Endodermal cell (in vitro differentiated cells): Measurements from ENCODE around the gene KRTAP10-7. TPM values are rescaled to one million over a fixed set of nuclear protein-coding genes. Genes with fewer than 3 reads are reported as not detected.

Experiments used
- DNase-seq: peaks from one replicate; pipeline ENCODE4 v3.0.0-alpha.2; 2017
- H3K27ac ChIP-seq: 2 replicates; pipeline ENCODE4 v1.5.1; 2013; ENCODE audit warnings: mild to moderate bottlenecking, low read depth, low read length, moderate library complexity
- H3K27me3 ChIP-seq: 2 replicates; pipeline ENCODE4 v1.6.1; 2013; ENCODE audit warnings: mild to moderate bottlenecking, low read length, moderate library complexity; ENCODE audit not compliant: insufficient read depth, control insufficient read depth, poor library complexity, severe bottlenecking
- H3K36me3 ChIP-seq: 2 replicates; pipeline ENCODE4 v1.7.0; 2013; ENCODE audit warnings: mild to moderate bottlenecking, low read length, moderate library complexity; ENCODE audit not compliant: control insufficient read depth, insufficient read depth
- H3K4me1 ChIP-seq: one replicate; pipeline ENCODE4 v1.7.0; 2013; ENCODE audit warnings: low read length; ENCODE audit not compliant: control insufficient read depth, insufficient read depth
- H3K4me3 ChIP-seq: 2 replicates; pipeline ENCODE4 v1.5.1; 2013; ENCODE audit warnings: mild to moderate bottlenecking, low read length, moderate library complexity
- H3K9ac ChIP-seq: 2 replicates; pipeline ENCODE4 v1.6.1; 2013; ENCODE audit warnings: mild to moderate bottlenecking, low read length, moderate library complexity; ENCODE audit not compliant: poor library complexity, severe bottlenecking; ENCODE audit errors: extremely low read depth
- H3K9me3 ChIP-seq: 2 replicates; pipeline ENCODE4 v1.6.1; 2013; ENCODE audit warnings: mild to moderate bottlenecking, low read length, moderate library complexity; ENCODE audit not compliant: control insufficient read depth
- H3K27ac Mint-ChIP-seq: 2 replicates; pipeline ENCODE4 v1.8.0; 2020; ENCODE audit warnings: mixed read lengths
- H3K27me3 Mint-ChIP-seq: 2 replicates; pipeline ENCODE4 v1.8.0; 2021; ENCODE audit warnings: mild to moderate bottlenecking, mixed read lengths; ENCODE audit not compliant: insufficient read depth
- H3K36me3 Mint-ChIP-seq: 2 replicates; pipeline ENCODE4 v1.8.0; 2020; ENCODE audit warnings: low read depth, mixed read lengths
- H3K4me1 Mint-ChIP-seq: 2 replicates; pipeline ENCODE4 v1.8.0; 2020; ENCODE audit warnings: mixed read lengths
- H3K4me3 Mint-ChIP-seq: 2 replicates; pipeline ENCODE4 v1.8.0; 2020; ENCODE audit warnings: mild to moderate bottlenecking, moderate library complexity, mixed read lengths
- H3K9me3 Mint-ChIP-seq: 2 replicates; pipeline ENCODE4 v1.8.0; 2020; ENCODE audit warnings: mild to moderate bottlenecking, mixed read lengths
- CTCF ChIP-seq: fragments of 200-600 bp; sonication (generic); conservative IDR thresholded peaks from 2 replicates; pipeline ENCODE4 v1.5.0; 2021; ENCODE audit warnings: antibody characterized with exemption, mild to moderate bottlenecking
- WGBS, 2 experiments: methylation state at CpG; one replicate each; pipeline versions ENCODE4 v1.1.5 to v1.1.7; 2013; ENCODE audit warnings: missing lambda C conversion rate in 2 of 2, mixed read lengths in 1 of 2; ENCODE audit not compliant: insufficient coverage in 1 of 2, insufficient read length in 1 of 2; 5-methylcytosine and 5-hydroxymethylcytosine counted together
- total RNA-seq, 2 donors: library from RNA; stranded (reverse); fragmentation: NEBNext Ultra II Directional in 1 of 2; extraction: Animal tissue kit (Norgen Biotek cat#: 25700) in 1 of 2; gene quantifications; 2 replicates in 1 of 2; 3 replicates in 1 of 2; pipeline ENCODE4 v1.2.1, GENCODE V29; 2021

Gene KRTAP10-7
- total RNA-seq, 2 donors from 2014 or later, result not detected

DNA sequence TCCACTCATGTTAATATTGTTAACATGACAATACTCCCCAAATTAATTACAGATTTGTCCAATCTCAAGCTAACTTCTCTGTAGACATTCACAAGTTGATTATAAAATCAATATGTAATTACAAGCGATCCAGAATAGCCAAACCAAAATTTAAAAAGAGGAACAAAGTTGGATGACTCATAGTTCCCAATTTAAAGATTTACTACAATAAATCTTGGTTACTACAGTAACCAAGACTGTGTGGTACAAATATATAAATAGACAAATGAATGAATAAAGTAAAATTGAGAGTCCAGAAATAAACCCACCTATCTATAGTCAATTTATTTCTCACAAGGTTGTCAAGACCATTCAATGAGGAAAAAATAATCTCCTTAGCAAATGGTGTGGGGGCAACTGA, 34.0 kb upstream of the KRTAP10-7 start:
- no peak for DNase-seq
- Histone ChIP-seq H3K4me3 (no peak overlapping the region), H3K4me1 (no peaks in the 10 kb centered on the region), H3K27me3 (no peaks in the 10 kb centered on the region), H3K36me3 (no peaks in the 10 kb centered on the region), H3K9ac (no peak overlapping the region), H3K27ac (no peak overlapping the region), H3K9me3 (peaks cover 11% of the 10 kb centered on the region)
- Mint-ChIP-seq H3K27me3 (no peaks in the 10 kb centered on the region), H3K4me3 (no peak overlapping the region), H3K4me1 (no peaks in the 10 kb centered on the region), H3K36me3 (no peaks in the 10 kb centered on the region), H3K9me3 (peaks cover 12% of the 10 kb centered on the region), H3K27ac (no peak overlapping the region)
- TF ChIP-seq CTCF, result no peak
- WGBS, 2 experiments, result 100% methylated on average over 1 of the region's 1 CpG; no CpG with 5 or more reads in 1 of the 2 experiments

DNA sequence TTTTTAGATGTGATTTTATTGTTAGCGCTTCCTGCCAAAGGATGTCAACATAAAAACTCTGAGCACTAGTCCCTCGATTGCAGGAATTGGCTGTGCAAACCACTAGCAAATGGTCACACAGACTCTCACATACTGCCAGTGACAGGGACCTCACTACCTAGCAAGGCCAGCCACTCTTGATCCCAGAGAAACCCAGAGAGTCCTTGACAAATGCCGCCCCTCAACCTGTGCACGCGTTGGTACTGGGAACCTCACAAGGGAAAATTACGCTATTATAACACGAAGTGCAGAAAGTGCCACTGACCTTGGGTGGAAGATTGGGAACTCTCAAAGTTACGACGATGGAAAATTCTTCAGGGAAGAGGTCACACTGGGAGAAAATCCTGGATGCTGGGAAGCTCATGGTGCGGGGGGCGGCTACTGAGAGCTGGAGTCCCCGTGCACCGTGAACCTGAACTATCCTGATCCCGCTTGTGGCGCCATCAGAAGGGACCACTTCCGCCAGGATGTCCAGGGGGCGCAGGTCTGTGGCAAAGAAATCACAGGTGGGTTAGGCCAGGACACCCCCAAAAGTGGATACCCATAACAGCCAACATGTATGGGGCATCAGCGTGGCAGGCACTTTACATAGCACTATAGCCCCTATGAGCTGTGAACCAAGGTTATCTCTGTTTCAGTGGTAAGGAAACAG, 32.8 kb upstream of the KRTAP10-7 start:
- H3K27ac Mint-ChIP-seq, result no peak overlapping the region
- H3K9me3 Mint-ChIP-seq, result peaks cover 22% of the 10 kb centered on the region
- no peak overlapping the region for H3K9ac ChIP-seq
- no peak for DNase-seq
- H3K4me3 Mint-ChIP-seq, result no peak overlapping the region
- TF ChIP-seq CTCF, result no peak
- no peak overlapping the region for H3K4me3 ChIP-seq
- H3K27me3 Mint-ChIP-seq, result no peaks in the 10 kb centered on the region
- WGBS, 2 experiments, result 95 to 96% methylated on average over 12 to 18 of the region's 18 CpGs
- no peaks in the 10 kb centered on the region for H3K36me3 ChIP-seq
- no peaks in the 10 kb centered on the region for H3K36me3 Mint-ChIP-seq
- no peaks in the 10 kb centered on the region for H3K4me1 Mint-ChIP-seq
- no peaks in the 10 kb centered on the region for H3K27me3 ChIP-seq
- no peak overlapping the region for H3K27ac ChIP-seq
- H3K9me3 ChIP-seq, result peaks cover 14% of the 10 kb centered on the region
- no peaks in the 10 kb centered on the region for H3K4me1 ChIP-seq

DNA sequence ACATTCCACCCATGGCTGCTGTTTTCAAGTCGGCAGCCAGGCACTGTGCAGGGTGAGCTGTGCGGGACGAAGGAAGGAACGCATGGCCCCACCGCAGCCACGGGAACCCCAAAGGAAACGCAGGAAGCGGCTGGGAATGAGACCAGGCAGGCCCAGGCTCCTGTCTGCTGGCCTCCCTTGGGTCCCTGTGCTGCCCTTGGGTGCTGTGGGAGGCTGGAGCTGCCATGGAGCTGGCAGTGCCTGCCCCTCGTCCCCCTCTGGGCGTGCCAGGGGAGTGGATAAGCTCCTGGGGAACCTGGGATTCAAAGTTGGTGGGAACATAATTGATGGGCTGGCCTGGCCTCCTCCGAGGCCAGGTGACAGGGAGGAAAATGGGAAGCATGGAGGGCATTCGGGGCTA, 32.1 kb upstream of the KRTAP10-7 start:
- Histone ChIP-seq H3K9me3 (peaks cover 14% of the 10 kb centered on the region), H3K4me1 (no peaks in the 10 kb centered on the region), H3K27me3 (no peaks in the 10 kb centered on the region), H3K27ac (no peak overlapping the region), H3K4me3 (no peak overlapping the region), H3K9ac (no peak overlapping the region), H3K36me3 (no peaks in the 10 kb centered on the region)
- Mint-ChIP-seq H3K27me3 (no peaks in the 10 kb centered on the region), H3K27ac (no peak overlapping the region), H3K4me3 (no peak overlapping the region), H3K9me3 (peaks cover 22% of the 10 kb centered on the region), H3K4me1 (no peaks in the 10 kb centered on the region), H3K36me3 (no peaks in the 10 kb centered on the region)
- TF ChIP-seq CTCF, result no peak
- DNase-seq, result no peak
- 89 to 92% methylated on average over 10 to 12 of the region's 12 CpGs for WGBS, 2 experiments
